ENCODE measurements around the gene ICAM3.

DNA sequence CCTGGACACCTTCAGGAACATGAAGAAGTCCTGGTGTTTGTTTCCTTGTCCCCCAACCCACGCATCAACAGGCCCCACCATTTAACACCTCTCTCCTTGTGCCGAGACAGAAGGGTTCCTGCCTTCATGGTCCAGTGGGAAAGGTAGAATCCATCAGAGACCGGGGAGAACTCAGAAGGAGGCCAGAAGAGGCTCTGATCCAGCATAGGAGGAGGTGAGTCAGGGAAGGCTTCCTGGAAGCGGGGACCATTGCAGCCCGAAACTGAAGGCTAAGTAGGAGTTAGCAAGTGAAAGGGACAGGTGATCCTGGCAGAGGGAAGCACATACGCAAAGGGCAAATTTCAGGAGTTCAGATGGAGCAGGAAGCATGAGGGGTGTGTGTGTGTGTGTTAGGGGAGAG is 484 bp downstream of the ICAM3 start:
- TF ChIP-seq TCF7L2 (IDR thresholded peaks at IDR 0.05; ENCODE audit: borderline replicate concordance, extremely low read depth, insufficient read depth, insufficient read length) (no peak), POLR2A (IDR thresholded peaks at IDR 0.05; ENCODE audit: borderline replicate concordance, extremely low read depth, insufficient read depth, insufficient read length) (no peak), ELF1 (IDR thresholded peaks at IDR 0.05; ENCODE audit: borderline replicate concordance, low read depth) (no peak), EGR1 (IDR thresholded peaks at IDR 0.05; ENCODE audit: low read depth) (no peak), SP1 (IDR thresholded peaks at IDR 0.05; ENCODE audit: low read depth) (no peak), EZH2phosphoT487 (IDR thresholded peaks at IDR 0.05; ENCODE audit: borderline replicate concordance) (no peak), YY1 (IDR thresholded peaks at IDR 0.05; ENCODE audit: extremely low read depth, insufficient replicate concordance, low read depth, low read length) (no peak), EZH2 (IDR thresholded peaks at IDR 0.05) (no peak), CBX3 (IDR thresholded peaks at IDR 0.05; ENCODE audit: low read depth) (no peak), POLR2AphosphoS5 (IDR thresholded peaks at IDR 0.05; ENCODE audit: low read depth, low read length) (no peak)
- TF ChIP-seq, protein P1, sequence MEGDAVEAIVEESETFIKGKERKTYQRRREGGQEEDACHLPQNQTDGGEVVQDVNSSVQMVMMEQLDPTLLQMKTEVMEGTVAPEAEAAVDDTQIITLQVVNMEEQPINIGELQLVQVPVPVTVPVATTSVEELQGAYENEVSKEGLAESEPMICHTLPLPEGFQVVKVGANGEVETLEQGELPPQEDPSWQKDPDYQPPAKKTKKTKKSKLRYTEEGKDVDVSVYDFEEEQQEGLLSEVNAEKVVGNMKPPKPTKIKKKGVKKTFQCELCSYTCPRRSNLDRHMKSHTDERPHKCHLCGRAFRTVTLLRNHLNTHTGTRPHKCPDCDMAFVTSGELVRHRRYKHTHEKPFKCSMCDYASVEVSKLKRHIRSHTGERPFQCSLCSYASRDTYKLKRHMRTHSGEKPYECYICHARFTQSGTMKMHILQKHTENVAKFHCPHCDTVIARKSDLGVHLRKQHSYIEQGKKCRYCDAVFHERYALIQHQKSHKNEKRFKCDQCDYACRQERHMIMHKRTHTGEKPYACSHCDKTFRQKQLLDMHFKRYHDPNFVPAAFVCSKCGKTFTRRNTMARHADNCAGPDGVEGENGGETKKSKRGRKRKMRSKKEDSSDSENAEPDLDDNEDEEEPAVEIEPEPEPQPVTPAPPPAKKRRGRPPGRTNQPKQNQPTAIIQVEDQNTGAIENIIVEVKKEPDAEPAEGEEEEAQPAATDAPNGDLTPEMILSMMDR (IDR thresholded peaks at IDR 0.05 in 2 of 3, conservative IDR thresholded peaks at IDR 0.05 in 1 of 3; ENCODE audit: borderline replicate concordance in 1 of 3, insufficient read depth in 1 of 3, low read depth in 2 of 3, low read length in 2 of 3): no peak
- TF ChIP-seq, protein P2, sequence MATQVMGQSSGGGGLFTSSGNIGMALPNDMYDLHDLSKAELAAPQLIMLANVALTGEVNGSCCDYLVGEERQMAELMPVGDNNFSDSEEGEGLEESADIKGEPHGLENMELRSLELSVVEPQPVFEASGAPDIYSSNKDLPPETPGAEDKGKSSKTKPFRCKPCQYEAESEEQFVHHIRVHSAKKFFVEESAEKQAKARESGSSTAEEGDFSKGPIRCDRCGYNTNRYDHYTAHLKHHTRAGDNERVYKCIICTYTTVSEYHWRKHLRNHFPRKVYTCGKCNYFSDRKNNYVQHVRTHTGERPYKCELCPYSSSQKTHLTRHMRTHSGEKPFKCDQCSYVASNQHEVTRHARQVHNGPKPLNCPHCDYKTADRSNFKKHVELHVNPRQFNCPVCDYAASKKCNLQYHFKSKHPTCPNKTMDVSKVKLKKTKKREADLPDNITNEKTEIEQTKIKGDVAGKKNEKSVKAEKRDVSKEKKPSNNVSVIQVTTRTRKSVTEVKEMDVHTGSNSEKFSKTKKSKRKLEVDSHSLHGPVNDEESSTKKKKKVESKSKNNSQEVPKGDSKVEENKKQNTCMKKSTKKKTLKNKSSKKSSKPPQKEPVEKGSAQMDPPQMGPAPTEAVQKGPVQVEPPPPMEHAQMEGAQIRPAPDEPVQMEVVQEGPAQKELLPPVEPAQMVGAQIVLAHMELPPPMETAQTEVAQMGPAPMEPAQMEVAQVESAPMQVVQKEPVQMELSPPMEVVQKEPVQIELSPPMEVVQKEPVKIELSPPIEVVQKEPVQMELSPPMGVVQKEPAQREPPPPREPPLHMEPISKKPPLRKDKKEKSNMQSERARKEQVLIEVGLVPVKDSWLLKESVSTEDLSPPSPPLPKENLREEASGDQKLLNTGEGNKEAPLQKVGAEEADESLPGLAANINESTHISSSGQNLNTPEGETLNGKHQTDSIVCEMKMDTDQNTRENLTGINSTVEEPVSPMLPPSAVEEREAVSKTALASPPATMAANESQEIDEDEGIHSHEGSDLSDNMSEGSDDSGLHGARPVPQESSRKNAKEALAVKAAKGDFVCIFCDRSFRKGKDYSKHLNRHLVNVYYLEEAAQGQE (IDR thresholded peaks at IDR 0.05; ENCODE audit: low read depth): no peak
